ENCODE data around the gene AURKAIP1. TPM values are rescaled to one million over a fixed set of nuclear protein-coding genes. Genes with fewer than 3 reads are reported as not detected.

AURKAIP1 gene
- total and polyA plus RNA-seq, 2 of the 13 experiments (the other 11 are each of a cell fraction or from before 2014, with no cell fraction given) = 69.5 to 175 TPM

DNA sequence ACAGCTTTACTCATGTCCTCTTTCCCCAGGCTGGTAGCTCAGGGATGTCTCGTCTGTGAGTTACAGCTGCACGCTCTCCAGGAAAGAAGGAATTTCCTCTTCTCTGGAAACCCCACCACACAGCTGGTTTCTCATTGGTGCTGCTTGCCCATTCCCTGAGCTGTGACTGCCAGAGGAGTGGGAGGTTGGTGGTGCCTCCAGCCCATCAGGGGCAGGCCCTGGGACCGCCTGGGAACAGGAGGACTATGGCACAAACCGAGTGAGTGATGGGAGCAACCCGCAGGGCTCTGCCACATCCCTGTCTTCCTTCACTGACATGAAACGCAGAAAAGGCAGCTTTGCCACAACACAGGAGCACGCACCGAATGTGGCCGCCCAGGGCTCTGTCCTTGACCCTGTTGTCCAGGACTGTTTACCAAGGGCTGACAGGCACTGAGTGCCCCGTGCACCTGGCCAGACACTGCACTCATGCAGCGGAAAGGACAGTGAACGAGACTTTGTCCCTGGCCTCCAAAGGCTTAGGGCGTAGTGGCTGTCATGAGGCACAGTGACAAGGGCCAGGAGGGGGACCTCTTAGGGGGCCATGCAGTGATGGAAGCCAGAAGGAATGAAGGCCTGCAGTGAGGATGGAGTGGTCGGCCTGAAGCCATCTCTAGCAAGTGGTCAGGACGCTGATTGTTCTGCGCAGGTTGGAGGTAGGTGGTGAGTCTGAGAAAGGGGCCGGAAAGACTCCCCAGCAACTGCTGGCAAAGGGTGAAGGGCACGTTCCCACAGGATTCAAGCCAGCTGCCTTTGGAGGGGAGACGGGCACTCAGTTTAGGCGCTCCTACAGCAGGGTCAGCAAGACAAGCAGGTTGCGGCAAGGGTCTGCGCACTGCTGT lies 25.8 kb upstream of the AURKAIP1 start (continued):
- TF ChIP-seq, protein P1, sequence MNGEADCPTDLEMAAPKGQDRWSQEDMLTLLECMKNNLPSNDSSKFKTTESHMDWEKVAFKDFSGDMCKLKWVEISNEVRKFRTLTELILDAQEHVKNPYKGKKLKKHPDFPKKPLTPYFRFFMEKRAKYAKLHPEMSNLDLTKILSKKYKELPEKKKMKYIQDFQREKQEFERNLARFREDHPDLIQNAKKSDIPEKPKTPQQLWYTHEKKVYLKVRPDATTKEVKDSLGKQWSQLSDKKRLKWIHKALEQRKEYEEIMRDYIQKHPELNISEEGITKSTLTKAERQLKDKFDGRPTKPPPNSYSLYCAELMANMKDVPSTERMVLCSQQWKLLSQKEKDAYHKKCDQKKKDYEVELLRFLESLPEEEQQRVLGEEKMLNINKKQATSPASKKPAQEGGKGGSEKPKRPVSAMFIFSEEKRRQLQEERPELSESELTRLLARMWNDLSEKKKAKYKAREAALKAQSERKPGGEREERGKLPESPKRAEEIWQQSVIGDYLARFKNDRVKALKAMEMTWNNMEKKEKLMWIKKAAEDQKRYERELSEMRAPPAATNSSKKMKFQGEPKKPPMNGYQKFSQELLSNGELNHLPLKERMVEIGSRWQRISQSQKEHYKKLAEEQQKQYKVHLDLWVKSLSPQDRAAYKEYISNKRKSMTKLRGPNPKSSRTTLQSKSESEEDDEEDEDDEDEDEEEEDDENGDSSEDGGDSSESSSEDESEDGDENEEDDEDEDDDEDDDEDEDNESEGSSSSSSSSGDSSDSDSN (CRISPR knock-in tag; IDR thresholded peaks at IDR 0.05) = peak; percentile 91
- TF ChIP-seq PHF5A (CRISPR knock-in tag; IDR thresholded peaks at IDR 0.05; ENCODE audit: low read depth, unreplicated experiment) = peak; percentile 99
- no peak for TF ChIP-seq ZNF569 (CRISPR knock-in tag; IDR thresholded peaks at IDR 0.05; ENCODE audit: borderline replicate concordance)
- TF ChIP-seq ZNF780A (CRISPR knock-in tag; IDR thresholded peaks at IDR 0.05) = no peak; the same call in none of the 2 replicates
- TF ChIP-seq, protein P2, sequence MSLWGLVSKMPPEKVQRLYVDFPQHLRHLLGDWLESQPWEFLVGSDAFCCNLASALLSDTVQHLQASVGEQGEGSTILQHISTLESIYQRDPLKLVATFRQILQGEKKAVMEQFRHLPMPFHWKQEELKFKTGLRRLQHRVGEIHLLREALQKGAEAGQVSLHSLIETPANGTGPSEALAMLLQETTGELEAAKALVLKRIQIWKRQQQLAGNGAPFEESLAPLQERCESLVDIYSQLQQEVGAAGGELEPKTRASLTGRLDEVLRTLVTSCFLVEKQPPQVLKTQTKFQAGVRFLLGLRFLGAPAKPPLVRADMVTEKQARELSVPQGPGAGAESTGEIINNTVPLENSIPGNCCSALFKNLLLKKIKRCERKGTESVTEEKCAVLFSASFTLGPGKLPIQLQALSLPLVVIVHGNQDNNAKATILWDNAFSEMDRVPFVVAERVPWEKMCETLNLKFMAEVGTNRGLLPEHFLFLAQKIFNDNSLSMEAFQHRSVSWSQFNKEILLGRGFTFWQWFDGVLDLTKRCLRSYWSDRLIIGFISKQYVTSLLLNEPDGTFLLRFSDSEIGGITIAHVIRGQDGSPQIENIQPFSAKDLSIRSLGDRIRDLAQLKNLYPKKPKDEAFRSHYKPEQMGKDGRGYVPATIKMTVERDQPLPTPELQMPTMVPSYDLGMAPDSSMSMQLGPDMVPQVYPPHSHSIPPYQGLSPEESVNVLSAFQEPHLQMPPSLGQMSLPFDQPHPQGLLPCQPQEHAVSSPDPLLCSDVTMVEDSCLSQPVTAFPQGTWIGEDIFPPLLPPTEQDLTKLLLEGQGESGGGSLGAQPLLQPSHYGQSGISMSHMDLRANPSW (CRISPR knock-in tag; IDR thresholded peaks at IDR 0.05; ENCODE audit: borderline replicate concordance) = peak; percentile 40; the same call in 1 of the 2 replicates
- TF ChIP-seq HMG20B (CRISPR knock-in tag; conservative IDR thresholded peaks at IDR 0.05) = peak; percentile 78; the same call in 1 of the 2 replicates
- TF ChIP-seq ZNF746 (CRISPR knock-in tag; IDR thresholded peaks at IDR 0.05) = peak; percentile 76; the same call in 1 of the 2 replicates
- TF ChIP-seq GATA4 (IDR thresholded peaks at IDR 0.05; ENCODE audit: borderline replicate concordance, low read depth) = peak; percentile 60; the same call in 1 of the 2 replicates
- peak; percentile 71; the same call in 1 of the 2 replicates for TF ChIP-seq ZNF33B (CRISPR knock-in tag; IDR thresholded peaks at IDR 0.05)
- TF ChIP-seq, protein P3, sequence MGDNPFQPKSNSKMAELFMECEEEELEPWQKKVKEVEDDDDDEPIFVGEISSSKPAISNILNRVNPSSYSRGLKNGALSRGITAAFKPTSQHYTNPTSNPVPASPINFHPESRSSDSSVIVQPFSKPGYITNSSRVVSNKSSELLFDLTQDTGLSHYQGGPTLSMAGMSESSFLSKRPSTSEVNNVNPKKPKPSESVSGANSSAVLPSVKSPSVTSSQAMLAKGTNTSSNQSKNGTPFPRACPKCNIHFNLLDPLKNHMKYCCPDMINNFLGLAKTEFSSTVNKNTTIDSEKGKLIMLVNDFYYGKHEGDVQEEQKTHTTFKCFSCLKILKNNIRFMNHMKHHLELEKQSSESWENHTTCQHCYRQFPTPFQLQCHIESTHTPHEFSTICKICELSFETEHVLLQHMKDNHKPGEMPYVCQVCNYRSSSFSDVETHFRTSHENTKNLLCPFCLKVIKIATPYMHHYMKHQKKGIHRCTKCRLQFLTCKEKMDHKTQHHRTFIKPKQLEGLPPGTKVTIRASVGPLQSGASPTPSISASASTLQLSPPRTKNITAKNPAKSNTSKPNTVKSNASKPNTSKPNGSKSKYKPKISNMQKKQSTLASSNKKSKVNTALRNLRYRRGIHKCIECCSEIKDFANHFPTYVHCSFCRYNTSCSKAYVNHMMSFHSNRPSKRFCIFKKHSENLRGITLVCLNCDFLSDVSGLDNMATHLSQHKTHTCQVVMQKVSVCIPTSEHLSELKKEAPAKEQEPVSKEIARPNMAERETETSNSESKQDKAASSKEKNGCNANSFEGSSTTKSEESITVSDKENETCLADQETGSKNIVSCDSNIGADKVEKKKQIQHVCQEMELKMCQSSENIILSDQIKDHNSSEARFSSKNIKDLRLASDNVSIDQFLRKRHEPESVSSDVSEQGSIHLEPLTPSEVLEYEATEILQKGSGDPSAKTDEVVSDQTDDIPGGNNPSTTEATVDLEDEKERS (CRISPR knock-in tag; IDR thresholded peaks at IDR 0.05) = peak; percentile 89
- TF ChIP-seq ZNF562 (CRISPR knock-in tag; IDR thresholded peaks at IDR 0.05; ENCODE audit: borderline replicate concordance) = no peak
- TF ChIP-seq ZKSCAN5 (CRISPR knock-in tag; IDR thresholded peaks at IDR 0.05) = 0 out of 2 replicates have a peak, but pooled peaks have one; percentile 61
- TF ChIP-seq GTF3A (CRISPR knock-in tag; conservative IDR thresholded peaks at IDR 0.05) = peak; percentile 86; the same call in 1 of the 2 replicates
- TF ChIP-seq ZBTB3 (CRISPR knock-in tag; IDR thresholded peaks at IDR 0.05; ENCODE audit: borderline replicate concordance, low read depth) = peak; percentile 99
